ENCODE measurements around the gene CRCP.
"Not testable (repeated sequence)": the region's sequence is repeated elsewhere in the genome, so short reads cannot be mapped to it uniquely, and the experiment has no call there.

The CRCP gene

GRCh38 chr7:66088861-66089838, 25.5 kb upstream of the CRCP start:
- H3K4me2 ChIP-seq (ENCODE audit: low read length), result no peak overlapping the region
- no peaks in the 10 kb centered on the region for H3K27me3 ChIP-seq (ENCODE audit: control insufficient read depth, insufficient read depth, low read length)
- no peak overlapping the region for H3K4me3 ChIP-seq (ENCODE audit: low read length)
- H3K36me3 ChIP-seq (ENCODE audit: insufficient read depth, low read length), result peaks cover 18% of the 10 kb centered on the region
- H3K4me1 ChIP-seq (ENCODE audit: control insufficient read depth, insufficient read depth, low read length), result no peaks in the 10 kb centered on the region
- no peaks in the 10 kb centered on the region for H3K9me3 ChIP-seq (replicated peaks; ENCODE audit: low read length)
- no peak overlapping the region for H3K9ac ChIP-seq (ENCODE audit: low read depth, low read length)

GRCh38 chr7:66092654-66093053, 22.0 kb upstream of the CRCP start:
- no peak overlapping the region for H3K4me3 ChIP-seq (ENCODE audit: low read length)
- no peak overlapping the region for H3K4me2 ChIP-seq (ENCODE audit: low read length)
- no peaks in the 10 kb centered on the region for H3K27me3 ChIP-seq (ENCODE audit: control insufficient read depth, insufficient read depth, low read length)
- peaks cover 7% of the 10 kb centered on the region for H3K36me3 ChIP-seq (ENCODE audit: insufficient read depth, low read length)
- H3K4me1 ChIP-seq (ENCODE audit: control insufficient read depth, insufficient read depth, low read length), result no peaks in the 10 kb centered on the region
- no peaks in the 10 kb centered on the region for H3K9me3 ChIP-seq (replicated peaks; ENCODE audit: low read length)
- no peak overlapping the region for H3K9ac ChIP-seq (ENCODE audit: low read depth, low read length)

- Histone ChIP-seq H3K4me3 (ENCODE audit: low read length) (no peak overlapping the region), H3K9ac (ENCODE audit: low read depth, low read length) (no peak overlapping the region), H3K36me3 (ENCODE audit: insufficient read depth, low read length) (peaks cover 7% of the 10 kb centered on the region), H3K4me2 (ENCODE audit: low read length) (no peak overlapping the region), H3K4me1 (ENCODE audit: control insufficient read depth, insufficient read depth, low read length) (peaks cover 4% of the 10 kb centered on the region), H3K9me3 (replicated peaks; ENCODE audit: low read length) (no peaks in the 10 kb centered on the region), H3K27me3 (ENCODE audit: control insufficient read depth, insufficient read depth, low read length) (no peaks in the 10 kb centered on the region)
Measured at GRCh38 chr7:66095010-66095409, 19.6 kb upstream of the CRCP start.

- peak overlapping the region; percentile 95 for H3K4me2 ChIP-seq (ENCODE audit: low read length)
- no peak overlapping the region for H3K4me3 ChIP-seq (ENCODE audit: low read length)
- H3K4me1 ChIP-seq (ENCODE audit: control insufficient read depth, insufficient read depth, low read length), result peaks cover 12% of the 10 kb centered on the region
- no peaks in the 10 kb centered on the region for H3K36me3 ChIP-seq (ENCODE audit: insufficient read depth, low read length)
- no peaks in the 10 kb centered on the region for H3K27me3 ChIP-seq (ENCODE audit: control insufficient read depth, insufficient read depth, low read length)
- no peak overlapping the region for H3K9ac ChIP-seq (ENCODE audit: low read depth, low read length)
- no peaks in the 10 kb centered on the region for H3K9me3 ChIP-seq (replicated peaks; ENCODE audit: low read length)
Measured at GRCh38 chr7:66099232-66099550, 15.5 kb upstream of the CRCP start.

GRCh38 chr7:66099551-66100407, 14.9 kb upstream of the CRCP start:
- Histone ChIP-seq H3K36me3 (ENCODE audit: insufficient read depth, low read length) (no peaks in the 10 kb centered on the region), H3K4me3 (ENCODE audit: low read length) (peak overlapping the region; percentile 71), H3K4me2 (ENCODE audit: low read length) (peak overlapping the region; percentile 95), H3K27me3 (ENCODE audit: control insufficient read depth, insufficient read depth, low read length) (no peaks in the 10 kb centered on the region), H3K9ac (ENCODE audit: low read depth, low read length) (peak overlapping the region; percentile 75), H3K9me3 (replicated peaks; ENCODE audit: low read length) (no peaks in the 10 kb centered on the region), H3K4me1 (ENCODE audit: control insufficient read depth, insufficient read depth, low read length) (peaks cover 12% of the 10 kb centered on the region)

- Histone ChIP-seq H3K36me3 (ENCODE audit: insufficient read depth, low read length) (no peaks in the 10 kb centered on the region), H3K9me3 (replicated peaks; ENCODE audit: low read length) (no peaks in the 10 kb centered on the region), H3K9ac (ENCODE audit: low read depth, low read length) (peak overlapping the region; percentile 75), H3K4me2 (ENCODE audit: low read length) (peak overlapping the region; percentile 95), H3K27me3 (ENCODE audit: control insufficient read depth, insufficient read depth, low read length) (no peaks in the 10 kb centered on the region), H3K4me1 (ENCODE audit: control insufficient read depth, insufficient read depth, low read length) (peaks cover 12% of the 10 kb centered on the region), H3K4me3 (ENCODE audit: low read length) (peak overlapping the region; percentile 71)
Measured at GRCh38 chr7:66100408-66101050, 14.1 kb upstream of the CRCP start.

GRCh38 chr7:66102168-66102567, 12.5 kb upstream of the CRCP start:
- H3K4me1 ChIP-seq (ENCODE audit: control insufficient read depth, insufficient read depth, low read length), result peaks cover 23% of the 10 kb centered on the region
- not testable (repeated sequence) for H3K9me3 ChIP-seq (replicated peaks; ENCODE audit: low read length)

GRCh38 chr7:66103994-66104393, 10.7 kb upstream of the CRCP start:
- not testable (repeated sequence) for H3K4me3 ChIP-seq (ENCODE audit: low read length); H3K4me2 ChIP-seq (ENCODE audit: low read length); H3K9me3 ChIP-seq (replicated peaks; ENCODE audit: low read length); H3K36me3 ChIP-seq (ENCODE audit: insufficient read depth, low read length); H3K27me3 ChIP-seq (ENCODE audit: control insufficient read depth, insufficient read depth, low read length); H3K9ac ChIP-seq (ENCODE audit: low read depth, low read length)
- peaks cover 24% of the 10 kb centered on the region for H3K4me1 ChIP-seq (ENCODE audit: control insufficient read depth, insufficient read depth, low read length)

More at GRCh38 chr7:66102168-66102567, 12.5 kb upstream of the CRCP start:
- H3K27me3 ChIP-seq (ENCODE audit: control insufficient read depth, insufficient read depth, low read length); H3K9ac ChIP-seq (ENCODE audit: low read depth, low read length); H3K4me2 ChIP-seq (ENCODE audit: low read length); H3K4me3 ChIP-seq (ENCODE audit: low read length); H3K36me3 ChIP-seq (ENCODE audit: insufficient read depth, low read length): not testable (repeated sequence)

GRCh38 chr7:66105263-66105748, 9.3 kb upstream of the CRCP start:
- Histone ChIP-seq H3K36me3 (ENCODE audit: insufficient read depth, low read length) (no peaks in the 10 kb centered on the region), H3K9ac (ENCODE audit: low read depth, low read length) (no peak overlapping the region), H3K4me1 (ENCODE audit: control insufficient read depth, insufficient read depth, low read length) (peaks cover 20% of the 10 kb centered on the region), H3K9me3 (replicated peaks; ENCODE audit: low read length) (no peaks in the 10 kb centered on the region), H3K27me3 (ENCODE audit: control insufficient read depth, insufficient read depth, low read length) (no peaks in the 10 kb centered on the region), H3K4me2 (ENCODE audit: low read length) (no peak overlapping the region), H3K4me3 (ENCODE audit: low read length) (no peak overlapping the region)

GRCh38 chr7:66108410-66108809, 6.2 kb upstream of the CRCP start:
- not testable (repeated sequence) for H3K27me3 ChIP-seq (ENCODE audit: control insufficient read depth, insufficient read depth, low read length); H3K9me3 ChIP-seq (replicated peaks; ENCODE audit: low read length); H3K9ac ChIP-seq (ENCODE audit: low read depth, low read length); H3K4me3 ChIP-seq (ENCODE audit: low read length); H3K36me3 ChIP-seq (ENCODE audit: insufficient read depth, low read length); H3K4me2 ChIP-seq (ENCODE audit: low read length)
- H3K4me1 ChIP-seq (ENCODE audit: control insufficient read depth, insufficient read depth, low read length), result peaks cover 31% of the 10 kb centered on the region

GRCh38 chr7:66110856-66111255, 3.8 kb upstream of the CRCP start:
- H3K9ac ChIP-seq (ENCODE audit: low read depth, low read length), result peak overlapping the region; percentile 42
- H3K9me3 ChIP-seq (replicated peaks; ENCODE audit: low read length), result no peaks in the 10 kb centered on the region
- H3K4me1 ChIP-seq (ENCODE audit: control insufficient read depth, insufficient read depth, low read length), result peaks cover 35% of the 10 kb centered on the region

More at GRCh38 chr7:66110856-66111255, 3.8 kb upstream of the CRCP start:
- no peaks in the 10 kb centered on the region for H3K27me3 ChIP-seq (ENCODE audit: control insufficient read depth, insufficient read depth, low read length)
- H3K36me3 ChIP-seq (ENCODE audit: insufficient read depth, low read length), result peaks cover under 1% of the 10 kb centered on the region
- no peak overlapping the region for H3K4me3 ChIP-seq (ENCODE audit: low read length)
- H3K4me2 ChIP-seq (ENCODE audit: low read length), result peak overlapping the region; percentile 58
